Measurements from ENCODE around the gene HERPUD2. TPM values are rescaled to one million over a fixed set of nuclear protein-coding genes. Genes with fewer than 3 reads are reported as not detected.

Gene HERPUD2
- total and polyA plus RNA-seq, 2 of the 8 experiments (the other 6 are each of a cell fraction or from before 2014, with no cell fraction given): 18.3 to 27.3 TPM

- FAIRE-seq (no peak), DNase-seq (ENCODE audit: low read depth in 1 of 2, low spot score in 2 of 2) (no peak)
- Histone ChIP-seq H4K91ac (replicated peaks; ENCODE audit: insufficient read length, low read length) (no peak overlapping the region), H3K23me2 (ENCODE audit: low read depth, low read length) (no peaks in the 10 kb centered on the region; the same call in 1 of the 2 replicates), H3K9ac (replicated peaks in 1 of 4; ENCODE audit: extremely low read depth in 1 of 4, low read depth in 3 of 4, low read length in 3 of 4) (no peak overlapping the region), H4K5ac (ENCODE audit: insufficient read length, low read depth, low read length) (no peak overlapping the region), H3K4me1 (replicated peaks in 1 of 4; ENCODE audit: control insufficient read depth in 3 of 4, insufficient read depth in 4 of 4, low read length in 3 of 4) (no peaks in the 10 kb centered on the region), H3K56ac (replicated peaks; ENCODE audit: insufficient read length, low read depth, low read length) (no peak overlapping the region), H2BK20ac (ENCODE audit: low read length) (no peak overlapping the region), H2BK120ac (replicated peaks; ENCODE audit: low read depth, low read length) (no peak overlapping the region), H3K9me3 (ENCODE audit: insufficient read depth in 2 of 2, low read depth in 1 of 2, low read length in 1 of 2) (no peaks in the 10 kb centered on the region), H3K79me2 (ENCODE audit: control insufficient read depth in 1 of 2, insufficient read depth in 2 of 2, low read length in 2 of 2) (no peaks in the 10 kb centered on the region), H3K36me3 (ENCODE audit: control insufficient read depth in 2 of 4, insufficient read depth in 4 of 4, low read length in 3 of 4) (no peaks in the 10 kb centered on the region), H2BK15ac (ENCODE audit: low read length) (no peak overlapping the region), H3K14ac (ENCODE audit: insufficient read length) (no peak overlapping the region), H3K79me1 (ENCODE audit: low read depth, low read length) (no peaks in the 10 kb centered on the region), H2BK5ac (ENCODE audit: low read depth, low read length) (no peak overlapping the region), H2AK5ac (ENCODE audit: low read depth, low read length) (no peak overlapping the region), H2BK12ac (ENCODE audit: low read depth, low read length) (no peak overlapping the region), H3K4ac (replicated peaks; ENCODE audit: insufficient read length, low read depth, low read length) (no peak overlapping the region), H3K18ac (ENCODE audit: extremely low read depth, low read length) (no peak overlapping the region), H4K8ac (ENCODE audit: extremely low read depth, insufficient read depth, low read length) (no peak overlapping the region), H2AFZ (ENCODE audit: low read length) (no peak overlapping the region), H3K23ac (ENCODE audit: insufficient read length) (no peak overlapping the region), H3K4me2 (ENCODE audit: insufficient read depth in 1 of 2, low read depth in 2 of 2, low read length in 2 of 2) (no peak overlapping the region), H3K4me3 (ENCODE audit: extremely low read depth in 1 of 4, insufficient read depth in 2 of 4, low read depth in 3 of 4, low read length in 4 of 4) (no peak overlapping the region), H3K27ac (ENCODE audit: low read depth, low read length) (no peak overlapping the region), H3K27me3 (replicated peaks in 1 of 4; ENCODE audit: control insufficient read depth in 3 of 4, extremely low read depth in 1 of 4, insufficient read depth in 3 of 4, low read length in 3 of 4) (no peaks in the 10 kb centered on the region), H4K20me1 (replicated peaks in 1 of 2; ENCODE audit: control insufficient read depth in 1 of 2, insufficient read depth in 2 of 2, low read length in 2 of 2) (no peaks in the 10 kb centered on the region)
- ChIA-PET CTCF (ENCODE audit: partially characterized antibody) (interaction anchor here (0.5 to 1.6 kb wide), 4 partner anchors 10 to 136 kb away, joined by 3 to 7 read pairs (median 4); no protein-coding TSS in a partner anchor), POLR2A (ENCODE audit: partially characterized antibody) (no interaction called here)
- 91% methylated on average over 1 of the region's 1 CpG; no CpG with 5 or more reads in 1 of the 2 experiments for WGBS, 2 experiments (ENCODE audit: extremely low coverage in 1 of 2, insufficient coverage in 1 of 2, insufficient read length in 1 of 2, insufficient replicate concordance in 2 of 2, low coverage in 1 of 2, low lambda C conversion rate in 2 of 2, missing lambda C conversion rate in 1 of 2)
- no peak for TF ChIP-seq RNF2 (IDR thresholded peaks at IDR 0.05; ENCODE audit: borderline replicate concordance, low read depth, low read length, missing control alignments, poor library complexity, severe bottlenecking)
- no peak for TF ChIP-seq SRF (IDR thresholded peaks at IDR 0.05; ENCODE audit: low read depth, low read length)
- TF ChIP-seq RAD21 (IDR thresholded peaks at IDR 0.05 in 1 of 2, conservative IDR thresholded peaks at IDR 0.05 in 1 of 2; ENCODE audit: low read depth in 2 of 2, low read length in 2 of 2): no peak
- no peak for TF ChIP-seq SP4 (IDR thresholded peaks at IDR 0.05; ENCODE audit: low read length)
- no peak for TF ChIP-seq POU5F1 (IDR thresholded peaks at IDR 0.05; ENCODE audit: low read depth, low read length)
- no peak for TF ChIP-seq TBP (IDR thresholded peaks at IDR 0.05; ENCODE audit: low read depth, low read length)
- TF ChIP-seq GTF2F1 (IDR thresholded peaks at IDR 0.05; ENCODE audit: borderline replicate concordance, low read depth, low read length): no peak
- no peak for TF ChIP-seq YY1 (IDR thresholded peaks at IDR 0.05; ENCODE audit: low read depth, low read length)
- TF ChIP-seq BACH1 (IDR thresholded peaks at IDR 0.05; ENCODE audit: low read length): no peak
- no peak for TF ChIP-seq HDAC6 (IDR thresholded peaks at IDR 0.05; ENCODE audit: low read depth, low read length)
- TF ChIP-seq, protein P1, sequence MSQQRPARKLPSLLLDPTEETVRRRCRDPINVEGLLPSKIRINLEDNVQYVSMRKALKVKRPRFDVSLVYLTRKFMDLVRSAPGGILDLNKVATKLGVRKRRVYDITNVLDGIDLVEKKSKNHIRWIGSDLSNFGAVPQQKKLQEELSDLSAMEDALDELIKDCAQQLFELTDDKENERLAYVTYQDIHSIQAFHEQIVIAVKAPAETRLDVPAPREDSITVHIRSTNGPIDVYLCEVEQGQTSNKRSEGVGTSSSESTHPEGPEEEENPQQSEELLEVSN (IDR thresholded peaks at IDR 0.05): no peak
- no peak for TF ChIP-seq GABPA (IDR thresholded peaks at IDR 0.05; ENCODE audit: borderline replicate concordance, insufficient read depth, low read length)
- TF ChIP-seq SIRT6 (IDR thresholded peaks at IDR 0.05; ENCODE audit: low read length): no peak
Observed at GRCh38 chr7:35728412-35729060, 33.6 kb upstream of the HERPUD2 start.

Data from H1 (cell line).